NOMO-1 (cell line): ENCODE data around the gene OR13D1.
"Not testable (repeated sequence)": the region's sequence is repeated elsewhere in the genome, so short reads cannot be mapped to it uniquely, and the experiment has no call there.

Source experiments
- DNase-seq, 2 experiments: peaks; one replicate each; lab custom pipeline; 2025; ENCODE audit not compliant: unreplicated experiment in 2 of 2; lab: John Stamatoyannopoulos, UW

Gene OR13D1

DNA sequence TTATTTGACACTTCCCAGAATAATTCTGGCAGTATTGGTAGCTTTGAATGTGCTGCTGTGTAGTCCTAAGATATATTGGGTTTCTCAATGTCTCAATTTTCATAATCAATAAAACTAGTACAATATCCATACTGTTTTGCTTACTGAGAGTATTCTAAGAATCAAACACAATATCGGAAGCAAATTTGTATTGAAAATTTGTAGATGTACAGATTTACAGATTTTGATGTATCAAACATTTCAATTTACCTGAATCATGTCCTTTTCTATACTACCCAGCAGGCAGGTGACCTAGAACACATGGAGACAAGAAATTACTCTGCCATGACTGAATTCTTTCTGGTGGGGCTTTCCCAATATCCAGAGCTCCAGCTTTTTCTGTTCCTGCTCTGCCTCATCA, at the start of gene OR13D1:
OR13D1 (plus strand) TSS at position 301 of the 400 bp plus-strand sequence; CDS start at position 301, 0 bp downstream.
- DNase-seq: no peak

- no peak for DNase-seq
Measured at GRCh38 chr9:104658496-104659195, 35.7 kb upstream of the OR13D1 start.

GRCh38 chr9:104675611-104676010, 18.7 kb upstream of the OR13D1 start:
- DNase-seq: no peak

DNA sequence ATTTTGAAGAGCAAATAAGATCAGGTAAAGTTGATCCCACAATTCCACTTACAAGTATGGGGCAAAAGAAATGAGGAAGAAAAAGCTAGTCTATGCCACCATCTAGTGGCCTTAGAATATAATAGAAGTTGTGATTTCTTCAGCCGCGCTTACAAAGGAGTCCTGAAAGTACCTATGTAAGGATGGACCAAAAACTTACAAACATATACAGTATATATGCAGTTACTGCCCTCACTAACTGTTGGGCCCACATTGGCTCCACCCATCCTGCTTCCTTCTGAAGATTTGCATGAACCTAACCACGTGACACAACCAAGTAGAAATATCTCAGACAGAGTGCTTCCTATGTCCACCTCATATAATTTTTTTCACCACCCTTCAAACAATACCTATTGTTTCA, 11.7 kb upstream of the OR13D1 start:
- DNase-seq: peak; percentile 53 to 67

GRCh38 chr9:104686081-104686480, 8.2 kb upstream of the OR13D1 start:
- no peak for DNase-seq

DNA sequence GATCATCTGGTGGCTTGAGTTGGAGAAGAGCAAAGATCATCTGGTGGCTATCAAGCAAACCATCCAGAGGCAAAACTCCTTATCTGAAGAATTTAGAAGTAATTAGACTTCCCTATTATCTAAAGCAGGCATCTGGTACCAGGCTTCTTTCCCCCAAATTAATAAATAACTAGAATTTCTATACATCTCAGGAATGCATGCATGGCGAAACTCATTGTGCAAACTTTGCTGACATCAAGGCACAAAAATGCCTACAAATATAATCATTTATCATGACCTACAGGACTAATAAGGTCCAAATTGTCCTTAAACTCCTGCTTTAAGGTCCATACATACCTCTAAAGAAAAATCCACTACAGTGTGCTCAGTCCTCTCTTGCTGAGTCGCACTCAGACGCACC, 6.0 kb downstream of the OR13D1 start:
- no peak for DNase-seq

GRCh38 chr9:104708737-104709136, 14.4 kb downstream of the OR13D1 start:
- DNase-seq: not testable (repeated sequence)

DNA sequence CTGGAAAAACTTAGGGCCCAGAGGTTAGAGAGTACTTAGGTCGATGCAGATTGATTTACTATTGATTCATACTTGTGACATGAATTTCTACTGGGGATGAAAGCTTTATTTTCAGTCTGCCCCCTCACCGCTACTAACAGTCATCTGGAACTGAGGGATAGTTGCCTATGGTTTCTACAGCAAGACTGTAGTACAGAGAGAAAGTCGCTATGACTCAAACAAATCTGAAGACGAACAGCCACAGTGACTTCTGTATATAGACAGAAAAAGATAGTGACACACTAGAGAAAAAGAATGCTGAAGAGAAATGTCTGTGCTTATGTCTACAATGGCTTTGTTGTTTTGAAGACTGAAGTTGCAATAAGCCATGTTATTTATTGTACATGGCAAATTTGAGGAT, 17.3 kb downstream of the OR13D1 start:
- DNase-seq: no peak

DNA sequence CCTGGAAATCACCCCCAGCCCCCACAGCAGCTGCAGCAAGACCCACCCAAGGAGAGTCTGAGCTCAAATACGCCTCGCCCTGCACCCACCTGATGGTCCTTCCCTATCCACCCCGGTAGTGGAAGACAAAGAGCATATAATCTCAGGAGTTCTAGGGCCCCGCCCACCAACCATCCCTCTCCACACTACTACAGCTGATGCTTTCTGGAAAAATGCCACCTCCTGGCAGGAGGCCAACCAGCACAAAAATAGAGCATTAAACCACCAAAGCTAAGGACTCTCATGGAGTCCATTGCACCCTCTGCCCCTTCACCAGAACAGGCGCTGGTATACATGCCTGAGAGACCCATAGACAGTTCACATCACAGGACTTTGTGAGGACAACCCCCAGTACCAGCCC, 30.7 kb downstream of the OR13D1 start:
- DNase-seq: no peak

DNA sequence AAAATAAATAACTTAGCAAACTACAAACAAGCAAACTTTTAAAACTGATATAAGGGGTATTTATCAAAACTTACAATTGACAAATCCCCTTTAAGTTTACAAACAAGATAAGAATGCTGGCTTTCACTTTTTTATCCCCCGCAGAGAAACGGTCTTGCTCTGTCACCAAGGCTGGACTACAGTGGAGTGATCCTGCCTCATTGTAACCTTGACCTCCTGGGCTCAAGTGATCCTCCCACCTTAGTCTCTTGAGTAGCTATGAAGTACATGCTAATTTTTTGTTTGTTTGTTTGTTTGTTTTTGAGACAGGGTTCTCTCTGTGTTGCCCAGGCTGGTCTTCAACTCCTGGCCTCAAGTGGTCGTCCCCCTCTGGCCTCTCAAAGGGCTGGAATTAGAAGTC, 44.1 kb downstream of the OR13D1 start:
- DNase-seq: no peak

- peak in 1 of 2 experiments; percentile 10 for DNase-seq
Measured at GRCh38 chr9:104740621-104741020, 46.3 kb downstream of the OR13D1 start.

DNA sequence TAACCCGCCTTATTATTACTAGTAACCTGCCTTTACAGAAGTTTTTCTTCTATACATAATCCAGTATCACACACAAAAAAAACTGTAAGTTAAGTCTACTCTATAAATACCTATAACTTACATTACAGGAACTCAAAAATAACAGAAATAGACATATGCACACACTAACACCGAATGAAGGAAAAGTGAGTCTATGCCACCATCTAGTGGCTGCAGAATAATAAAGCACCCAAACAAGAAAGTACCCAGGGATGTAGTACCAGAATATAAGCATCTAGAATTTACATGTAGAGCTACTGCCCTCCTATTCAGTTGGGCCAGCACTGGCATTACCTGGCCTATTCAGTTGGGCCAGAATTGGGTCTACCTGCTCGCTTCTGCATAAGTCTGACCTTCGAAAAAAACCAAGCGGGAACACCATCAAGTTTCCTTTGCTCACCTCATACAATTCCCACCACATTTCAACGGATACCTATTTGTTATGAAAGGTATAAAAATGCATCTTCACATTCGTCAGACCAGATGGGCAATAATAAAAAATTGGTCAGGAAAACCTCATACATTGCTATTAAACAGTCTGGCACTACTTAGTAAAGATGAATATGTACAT, 49.2 kb downstream of the OR13D1 start:
- peak; percentile 15 to 77 for DNase-seq
